GM11168 (cell line): Measurements from ENCODE around the gene OR11H6.
"Not testable (repeated sequence)": the region's sequence is repeated elsewhere in the genome, so short reads cannot be mapped to it uniquely, and the experiment has no call there.

Experiments used
- in situ Hi-C: fragments of 300-500 bp; cut with MboI; formaldehyde crosslinking; loops from one replicate; pipeline ENCODE4 v1.12.0; 2022; ENCODE audit warnings: low sequenced_read_pairs; ENCODE audit not compliant: unreplicated experiment

OR11H6 gene

DNA sequence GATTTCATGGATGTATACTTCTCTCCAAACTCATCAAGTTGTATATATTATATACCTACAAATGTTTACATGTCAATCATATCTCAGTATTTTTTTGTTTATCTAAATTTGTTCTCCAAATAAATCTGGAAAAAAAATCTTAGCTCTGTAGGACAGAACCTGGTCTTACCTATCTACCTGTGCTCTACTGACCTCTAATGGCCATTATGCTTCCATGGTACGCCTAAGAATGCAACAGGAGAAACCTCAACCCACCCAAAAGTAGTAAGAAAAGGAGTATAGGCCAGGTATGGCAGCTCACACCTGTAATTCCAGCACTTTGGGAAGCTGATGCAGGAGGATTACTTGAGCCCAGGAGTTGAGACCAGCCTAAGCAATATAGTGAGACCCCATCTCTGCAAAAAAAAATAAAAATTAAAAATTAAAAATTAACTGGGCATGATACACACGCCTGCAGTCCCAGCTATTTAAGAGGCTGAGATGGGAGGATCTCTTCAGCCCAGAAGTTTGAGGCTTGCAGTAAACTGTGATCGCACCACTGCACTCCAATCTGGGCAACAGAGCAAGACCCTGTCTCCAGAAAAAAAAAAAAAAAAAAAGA is 24.2 kb downstream of the OR11H6 start:
- in situ Hi-C loops, result no loop called here

DNA sequence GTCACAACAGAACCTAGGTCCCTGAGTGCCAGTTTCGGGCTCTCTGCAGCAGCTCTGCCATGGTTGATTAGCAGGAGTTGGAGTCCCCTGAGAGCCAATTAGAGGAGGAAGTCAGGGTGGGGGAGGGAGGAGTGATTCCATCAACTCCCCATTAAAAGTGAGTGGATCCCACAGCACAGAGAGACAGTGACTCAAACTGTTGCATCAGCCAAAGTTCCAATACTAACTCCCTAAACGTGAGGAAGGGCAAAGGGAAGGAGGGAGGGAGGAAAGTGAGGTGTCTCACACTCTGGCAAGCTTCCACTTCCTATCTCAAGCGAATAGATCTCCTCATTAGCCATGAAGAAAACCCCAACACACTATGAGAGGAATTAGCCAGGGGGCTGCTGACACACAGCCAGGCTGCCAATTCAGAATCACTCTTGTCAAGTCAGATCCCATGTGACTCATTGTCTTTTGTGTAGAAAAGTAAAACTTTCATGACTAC is 39.2 kb downstream of the OR11H6 start:
- in situ Hi-C loops, result no loop called here

DNA sequence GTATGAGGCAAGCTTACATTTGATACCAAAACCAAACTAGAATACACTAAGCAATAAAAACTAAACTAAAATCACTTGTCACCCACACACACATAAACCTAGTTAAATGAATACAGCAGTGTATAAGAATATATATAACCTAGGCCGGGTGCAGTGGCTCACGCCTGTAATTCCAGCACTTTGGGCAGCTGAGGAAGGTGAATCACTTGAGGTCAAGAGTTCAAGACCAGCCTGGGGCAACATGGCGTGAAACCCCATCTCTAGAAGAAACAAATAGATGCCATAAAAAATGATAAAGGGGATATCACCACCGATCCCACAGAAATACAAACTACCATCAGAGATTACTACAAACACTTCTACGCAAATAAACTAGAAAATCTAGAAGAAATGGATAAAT is 40.9 kb downstream of the OR11H6 start:
- in situ Hi-C loops, result not testable (repeated sequence)

DNA sequence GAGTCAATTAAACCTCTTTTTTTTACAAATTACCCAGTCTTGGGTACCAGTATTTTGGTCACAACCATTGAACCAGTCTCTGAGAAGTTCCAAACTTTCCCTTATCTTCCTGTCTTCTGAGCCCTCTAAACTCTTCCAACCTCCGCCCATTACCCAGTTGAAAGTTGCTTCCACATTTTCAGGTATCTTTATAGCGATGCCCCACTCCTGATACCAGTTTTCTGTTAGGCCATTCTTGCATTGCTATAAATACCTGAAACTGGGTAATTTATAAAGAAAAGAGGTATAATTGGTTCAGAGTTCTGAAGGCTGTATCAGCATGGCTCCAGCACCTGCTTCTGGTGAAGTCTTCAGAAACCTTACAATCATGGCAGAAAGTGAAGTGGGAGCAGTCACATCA is 50.6 kb downstream of the OR11H6 start:
- in situ Hi-C loops, result no loop called here
